ENCODE measurements around the gene SEC14L1. TPM values are rescaled to one million over a fixed set of nuclear protein-coding genes. Genes with fewer than 3 reads are reported as not detected.

SEC14L1 gene
- total RNA-seq, result 100 to 1,000 TPM in 1 of 4 donors, 10 to 100 TPM in 3; 18.2 to 187 (median 46.5) TPM

GRCh38 chr17:77140878-77141767 lies at the start of gene SEC14L1:
SEC14L1 (plus strand) TSS chr17:77140969; CDS start chr17:77143597, 2,628 bp downstream.
- Histone ChIP-seq H3K36me3 (peaks cover 0 to 16% (median 0%) of the 10 kb centered on the region in 3 donors), H3K27me3 (no peaks in the 10 kb centered on the region), H3K4me3 (peak within 1 kb of the TSS; percentile 98 to 99 (median 99)), H3K27ac (peak within 1 kb of the TSS; percentile 91 to 99 (median 94)), H3K4me1 (peaks cover 0 to 34% (median 11%) of the 10 kb centered on the region in 4 donors), H3K9me3 (no peaks in the 10 kb centered on the region)
- TF ChIP-seq POLR2A (IDR thresholded peaks at IDR 0.05) (no peak), CTCF (IDR thresholded peaks at IDR 0.05) (no peak)
- DNase-seq, result peak; percentile 52 to 75 (median 62)

GRCh38 chr17:77092025-77092424 lies 48.7 kb upstream of the SEC14L1 start:
- Histone ChIP-seq H3K27ac (no peak overlapping the region), H3K27me3 (no peaks in the 10 kb centered on the region), H3K4me1 (peaks cover 0 to 28% (median 6%) of the 10 kb centered on the region in 4 donors), H3K4me3 (no peak overlapping the region), H3K9me3 (no peaks in the 10 kb centered on the region), H3K36me3 (peaks cover 0 to 40% (median 0%) of the 10 kb centered on the region in 3 donors)
- TF ChIP-seq POLR2A (IDR thresholded peaks at IDR 0.05) (no peak), CTCF (IDR thresholded peaks at IDR 0.05) (no peak)
- no peak for DNase-seq

- Histone ChIP-seq H3K4me3 (no peak overlapping the region), H3K9me3 (no peaks in the 10 kb centered on the region), H3K4me1 (peaks cover 0 to 40% (median 5%) of the 10 kb centered on the region in 4 donors), H3K36me3 (peaks cover 0 to 40% (median 0%) of the 10 kb centered on the region in 3 donors), H3K27ac (no peak overlapping the region), H3K27me3 (no peaks in the 10 kb centered on the region)
- TF ChIP-seq CTCF (IDR thresholded peaks at IDR 0.05) (no peak), POLR2A (IDR thresholded peaks at IDR 0.05) (no peak)
- no peak for DNase-seq
Observed at GRCh38 chr17:77095461-77095860, 45.3 kb upstream of the SEC14L1 start.

- Histone ChIP-seq H3K4me1 (peaks cover 0 to 33% (median 5%) of the 10 kb centered on the region in 4 donors), H3K4me3 (no peak overlapping the region), H3K9me3 (no peaks in the 10 kb centered on the region), H3K36me3 (peaks cover 0 to 40% (median 0%) of the 10 kb centered on the region in 3 donors), H3K27me3 (no peaks in the 10 kb centered on the region), H3K27ac (peak overlapping the region; percentile 5 to 73 (median 41))
- DNase-seq, result no peak
- TF ChIP-seq POLR2A (IDR thresholded peaks at IDR 0.05), result no peak
- peak; percentile 38 to 92 (median 72) for TF ChIP-seq CTCF (IDR thresholded peaks at IDR 0.05)
Observed at GRCh38 chr17:77096570-77097214, 44.1 kb upstream of the SEC14L1 start.

- no peak for TF ChIP-seq CTCF (IDR thresholded peaks at IDR 0.05)
- TF ChIP-seq POLR2A (IDR thresholded peaks at IDR 0.05), result no peak
- H3K27ac ChIP-seq, result peak overlapping the region in 3 of 4 donors; percentile 5 to 73 (median 65)
- DNase-seq, result no peak
- no peaks in the 10 kb centered on the region for H3K27me3 ChIP-seq
- peaks cover 0 to 33% (median 5%) of the 10 kb centered on the region in 4 donors for H3K4me1 ChIP-seq
- H3K4me3 ChIP-seq, result no peak overlapping the region
- H3K36me3 ChIP-seq, result peaks cover 0 to 30% (median 0%) of the 10 kb centered on the region in 3 donors
- H3K9me3 ChIP-seq, result no peaks in the 10 kb centered on the region
Observed at GRCh38 chr17:77097631-77098180, 43.1 kb upstream of the SEC14L1 start.
